ENCODE measurements around the gene C4orf50.

Gene C4orf50

GRCh38 chr4:5921981-5922380, 96.2 kb downstream of the C4orf50 start:
- Histone ChIP-seq H3K4me3 (ENCODE audit: low read depth in 1 of 2, low read length in 1 of 2) (no peak overlapping the region), H3K27me3 (peaks cover 18% of the 10 kb centered on the region), H3K36me3 (no peaks in the 10 kb centered on the region), H3K27ac (no peak overlapping the region), H3K4me1 (ENCODE audit: control insufficient read depth in 1 of 2, insufficient read depth in 1 of 2, low read depth in 1 of 2, low read length in 1 of 2) (no peaks in the 10 kb centered on the region), H3K9me3 (no peaks in the 10 kb centered on the region)
- no peak for TF ChIP-seq CTCF (IDR thresholded peaks at IDR 0.05)

- H3K27ac ChIP-seq, result no peak overlapping the region
- TF ChIP-seq CTCF (IDR thresholded peaks at IDR 0.05), result no peak
- no peaks in the 10 kb centered on the region for H3K9me3 ChIP-seq
- H3K4me1 ChIP-seq (ENCODE audit: control insufficient read depth in 1 of 2, insufficient read depth in 1 of 2, low read depth in 1 of 2, low read length in 1 of 2), result no peaks in the 10 kb centered on the region
- no peak overlapping the region for H3K4me3 ChIP-seq (ENCODE audit: low read depth in 1 of 2, low read length in 1 of 2)
- H3K36me3 ChIP-seq, result no peaks in the 10 kb centered on the region
- peaks cover 18% of the 10 kb centered on the region for H3K27me3 ChIP-seq
These were observed 96.9 kb downstream of the C4orf50 start for GRCh38 chr4:5921101-5921980.

- Histone ChIP-seq H3K4me1 (ENCODE audit: control insufficient read depth in 1 of 2, insufficient read depth in 1 of 2, low read depth in 1 of 2, low read length in 1 of 2) (no peaks in the 10 kb centered on the region), H3K4me3 (ENCODE audit: low read depth in 1 of 2, low read length in 1 of 2) (no peak overlapping the region), H3K27ac (no peak overlapping the region), H3K9me3 (no peaks in the 10 kb centered on the region), H3K36me3 (no peaks in the 10 kb centered on the region), H3K27me3 (peaks cover 18% of the 10 kb centered on the region)
- no peak for TF ChIP-seq CTCF (IDR thresholded peaks at IDR 0.05)
These were observed 98.7 kb downstream of the C4orf50 start for GRCh38 chr4:5919571-5919970.

- Histone ChIP-seq H3K27ac (no peak overlapping the region), H3K4me3 (ENCODE audit: low read depth in 1 of 2, low read length in 1 of 2) (no peak overlapping the region), H3K36me3 (no peaks in the 10 kb centered on the region), H3K9me3 (no peaks in the 10 kb centered on the region), H3K4me1 (ENCODE audit: control insufficient read depth in 1 of 2, insufficient read depth in 1 of 2, low read depth in 1 of 2, low read length in 1 of 2) (no peaks in the 10 kb centered on the region), H3K27me3 (peaks cover 18% of the 10 kb centered on the region)
- TF ChIP-seq CTCF (IDR thresholded peaks at IDR 0.05), result no peak
These were observed 99.2 kb downstream of the C4orf50 start for GRCh38 chr4:5919044-5919443.

- H3K4me1 ChIP-seq (ENCODE audit: control insufficient read depth in 1 of 2, insufficient read depth in 1 of 2, low read depth in 1 of 2, low read length in 1 of 2), result no peaks in the 10 kb centered on the region
- peaks cover 18% of the 10 kb centered on the region for H3K27me3 ChIP-seq
- H3K9me3 ChIP-seq, result no peaks in the 10 kb centered on the region
- no peaks in the 10 kb centered on the region for H3K36me3 ChIP-seq
- H3K27ac ChIP-seq, result no peak overlapping the region
- TF ChIP-seq CTCF (IDR thresholded peaks at IDR 0.05), result no peak
- H3K4me3 ChIP-seq (ENCODE audit: low read depth in 1 of 2, low read length in 1 of 2), result no peak overlapping the region
These were observed 99.8 kb downstream of the C4orf50 start for GRCh38 chr4:5918331-5918985.

Data from neutrophil (primary cell).